Activated naive CD4-positive, alpha-beta T cell treated with anti-CD3 and anti-CD28 coated beads, Interleukin-2, amount 50 U/mL, for 72 hours (primary cell): ENCODE data around the gene EP400. TPM values are rescaled to one million over a fixed set of nuclear protein-coding genes. Genes with fewer than 3 reads are reported as not detected.
A peak's percentile ranks its signal among the peaks of the same experiment; 100 is the strongest.

Source experiments
- ATAC-seq, 2 donors: fragments of 150-1000 bp; cut with Tn5 transposase; 2 replicates each; pipeline ENCODE4 v1.10.0; 2021; ENCODE audit warnings: mild to moderate bottlenecking in 2 of 2, moderate library complexity in 2 of 2
- DNase-seq, 2 donors: peaks; one replicate each; pipeline ENCODE4 v3.0.0; 2021 to 2022; ENCODE audit warnings: low spot score in 2 of 2
- H3K27ac Mint-ChIP-seq, 2 donors: one replicate each; pipeline ENCODE4 v1.8.0; 2022; ENCODE audit warnings: mild to moderate bottlenecking in 2 of 2, mixed read lengths in 2 of 2
- H3K36me3 Mint-ChIP-seq, 2 donors: one replicate each; pipeline ENCODE4 v1.8.0; 2022; ENCODE audit warnings: mixed read lengths in 2 of 2
- H3K9me3 Mint-ChIP-seq, 2 donors: one replicate each; pipeline ENCODE4 v1.8.0; 2022; ENCODE audit warnings: mixed read lengths in 2 of 2
- total RNA-seq, 2 donors: library from RNA; stranded (reverse); gene quantifications; one replicate each; pipeline ENCODE4 v1.2.3, GENCODE V29; 2022

Gene EP400
- total RNA-seq, 2 donors from 2014 or later = 55.6 to 57.4 TPM

- Mint-ChIP-seq H3K9me3 (no peaks in the 10 kb centered on the region), H3K36me3 (no peaks in the 10 kb centered on the region), H3K27ac (no peak overlapping the region)
- DNase-seq = no peak
- ATAC-seq = no peak
Measured at GRCh38 chr12:132105467-132105866, 155.7 kb downstream of the EP400 start.

- DNase-seq (no peak), ATAC-seq (no peak)
- H3K36me3 Mint-ChIP-seq = peaks cover 0 to 4% of the 10 kb centered on the region in 2 donors
- no peaks in the 10 kb centered on the region for H3K9me3 Mint-ChIP-seq
- no peak overlapping the region for H3K27ac Mint-ChIP-seq
Measured at GRCh38 chr12:132106921-132107320, 157.2 kb downstream of the EP400 start.

- H3K36me3 Mint-ChIP-seq = peaks cover 0 to 4% of the 10 kb centered on the region in 2 donors
- no peak overlapping the region for H3K27ac Mint-ChIP-seq
- no peaks in the 10 kb centered on the region for H3K9me3 Mint-ChIP-seq
- ATAC-seq (no peak), DNase-seq (no peak)
Measured at GRCh38 chr12:132108211-132108832, 158.6 kb downstream of the EP400 start.

GRCh38 chr12:132109741-132110140 is 160.0 kb downstream of the EP400 start:
- DNase-seq (no peak), ATAC-seq (no peak)
- Mint-ChIP-seq H3K27ac (peak overlapping the region in 1 of 2 donors; percentile 79), H3K36me3 (peaks cover 0 to 4% of the 10 kb centered on the region in 2 donors), H3K9me3 (no peaks in the 10 kb centered on the region)

GRCh38 chr12:132110677-132111076 is 160.9 kb downstream of the EP400 start:
- ATAC-seq (no peak), DNase-seq (no peak)
- H3K36me3 Mint-ChIP-seq = peaks cover 0 to 4% of the 10 kb centered on the region in 2 donors
- H3K27ac Mint-ChIP-seq = peak overlapping the region in 1 of 2 donors; percentile 81
- H3K9me3 Mint-ChIP-seq = no peaks in the 10 kb centered on the region

- no peaks in the 10 kb centered on the region for H3K9me3 Mint-ChIP-seq
- ATAC-seq = no peak
- no peak for DNase-seq
- H3K27ac Mint-ChIP-seq = peak overlapping the region in 1 of 2 donors; percentile 50
- H3K36me3 Mint-ChIP-seq = peaks cover 0 to 4% of the 10 kb centered on the region in 2 donors
Measured at GRCh38 chr12:132111654-132112304, 162.0 kb downstream of the EP400 start.

GRCh38 chr12:132114667-132115066 is 164.9 kb downstream of the EP400 start:
- H3K27ac Mint-ChIP-seq = no peak overlapping the region
- H3K36me3 Mint-ChIP-seq = peaks cover 0 to 4% of the 10 kb centered on the region in 2 donors
- DNase-seq (no peak), ATAC-seq (no peak)
- H3K9me3 Mint-ChIP-seq = no peaks in the 10 kb centered on the region

GRCh38 chr12:132115500-132115899 is 165.8 kb downstream of the EP400 start:
- H3K9me3 Mint-ChIP-seq = no peaks in the 10 kb centered on the region
- peaks cover 0 to 4% of the 10 kb centered on the region in 2 donors for H3K36me3 Mint-ChIP-seq
- H3K27ac Mint-ChIP-seq = no peak overlapping the region
- no peak for DNase-seq
- ATAC-seq = no peak

GRCh38 chr12:132116709-132117557 is 167.2 kb downstream of the EP400 start:
- H3K9me3 Mint-ChIP-seq = no peaks in the 10 kb centered on the region
- no peaks in the 10 kb centered on the region for H3K36me3 Mint-ChIP-seq
- no peak for DNase-seq
- H3K27ac Mint-ChIP-seq = no peak overlapping the region
- no peak for ATAC-seq

- Mint-ChIP-seq H3K36me3 (no peaks in the 10 kb centered on the region), H3K27ac (no peak overlapping the region), H3K9me3 (no peaks in the 10 kb centered on the region)
- ATAC-seq = peak in 1 of 2 donors; percentile 54
- DNase-seq = no peak
Measured at GRCh38 chr12:132117558-132117875, 167.8 kb downstream of the EP400 start.

- ATAC-seq = no peak
Measured at GRCh38 chr12:132118876-132119275, 169.1 kb downstream of the EP400 start.

GRCh38 chr12:132121283-132121682 is 171.5 kb downstream of the EP400 start:
- ATAC-seq (no peak), DNase-seq (no peak)
- no peak overlapping the region for H3K27ac Mint-ChIP-seq
- H3K9me3 Mint-ChIP-seq = no peaks in the 10 kb centered on the region
- peaks cover 1 to 6% of the 10 kb centered on the region in 2 donors for H3K36me3 Mint-ChIP-seq

More at GRCh38 chr12:132118876-132119275, 169.1 kb downstream of the EP400 start:
- Mint-ChIP-seq H3K36me3 (no peaks in the 10 kb centered on the region), H3K27ac (no peak overlapping the region), H3K9me3 (no peaks in the 10 kb centered on the region)
- DNase-seq = no peak

- H3K9me3 Mint-ChIP-seq = no peaks in the 10 kb centered on the region
Measured at GRCh38 chr12:132123970-132124765, 174.4 kb downstream of the EP400 start.

GRCh38 chr12:132124766-132125425 is 175.2 kb downstream of the EP400 start:
- Mint-ChIP-seq H3K36me3 (peaks cover 31 to 35% of the 10 kb centered on the region in 2 donors), H3K27ac (no peak overlapping the region), H3K9me3 (no peaks in the 10 kb centered on the region)
- ATAC-seq = no peak
- no peak for DNase-seq

More at GRCh38 chr12:132123970-132124765, 174.4 kb downstream of the EP400 start:
- peak overlapping the region in 1 of 2 donors; percentile 74 for H3K27ac Mint-ChIP-seq
- H3K36me3 Mint-ChIP-seq = peaks cover 29 to 32% of the 10 kb centered on the region in 2 donors
- DNase-seq = no peak
- ATAC-seq = no peak

GRCh38 chr12:132125736-132126135 is 176.0 kb downstream of the EP400 start:
- Mint-ChIP-seq H3K9me3 (no peaks in the 10 kb centered on the region), H3K36me3 (peaks cover 31 to 35% of the 10 kb centered on the region in 2 donors), H3K27ac (no peak overlapping the region)
- DNase-seq (no peak), ATAC-seq (no peak)

- ATAC-seq (no peak), DNase-seq (no peak)
- H3K36me3 Mint-ChIP-seq = peaks cover 31 to 35% of the 10 kb centered on the region in 2 donors
- no peak overlapping the region for H3K27ac Mint-ChIP-seq
- peaks cover 0 to 4% of the 10 kb centered on the region in 2 donors for H3K9me3 Mint-ChIP-seq
Measured at GRCh38 chr12:132127041-132127440, 177.3 kb downstream of the EP400 start.
